Measurements from ENCODE around the gene HCLS1.

The HCLS1 gene

GRCh38 chr3:121642601-121643314 is 17.9 kb downstream of the HCLS1 start:
- H3K36me3 Mint-ChIP-seq: peaks cover 41% of the 10 kb centered on the region
- DNase-seq (ENCODE audit: low spot score in 2 of 2) (no peak), ATAC-seq (ENCODE audit: low read depth) (no peak)
- H3K27me3 Mint-ChIP-seq: no peaks in the 10 kb centered on the region
- H3K4me3 Mint-ChIP-seq: no peak overlapping the region
- peak overlapping the region; percentile 20 for H3K27ac Mint-ChIP-seq
- no peaks in the 10 kb centered on the region for H3K9me3 Mint-ChIP-seq
- no peaks in the 10 kb centered on the region for H3K4me1 Mint-ChIP-seq

- ATAC-seq (ENCODE audit: low read depth): no peak
Observed at GRCh38 chr3:121641127-121641526, 19.6 kb downstream of the HCLS1 start.

GRCh38 chr3:121637922-121638321 is 22.8 kb downstream of the HCLS1 start:
- no peak for ATAC-seq (ENCODE audit: low read depth)
- H3K36me3 Mint-ChIP-seq: peaks cover 57% of the 10 kb centered on the region
- H3K9me3 Mint-ChIP-seq: no peaks in the 10 kb centered on the region
- H3K27me3 Mint-ChIP-seq: no peaks in the 10 kb centered on the region
- no peak overlapping the region for H3K4me3 Mint-ChIP-seq
- DNase-seq (ENCODE audit: low spot score in 2 of 2): no peak
- H3K4me1 Mint-ChIP-seq: no peaks in the 10 kb centered on the region
- peak overlapping the region; percentile 28 for H3K27ac Mint-ChIP-seq

More at GRCh38 chr3:121641127-121641526, 19.6 kb downstream of the HCLS1 start:
- no peaks in the 10 kb centered on the region for H3K9me3 Mint-ChIP-seq
- H3K27me3 Mint-ChIP-seq: no peaks in the 10 kb centered on the region
- no peak overlapping the region for H3K4me3 Mint-ChIP-seq
- no peak for DNase-seq (ENCODE audit: low spot score in 2 of 2)
- no peaks in the 10 kb centered on the region for H3K4me1 Mint-ChIP-seq
- H3K27ac Mint-ChIP-seq: no peak overlapping the region
- H3K36me3 Mint-ChIP-seq: peaks cover 51% of the 10 kb centered on the region

GRCh38 chr3:121630355-121630754 is 30.3 kb downstream of the HCLS1 start:
- ATAC-seq (ENCODE audit: low read depth) (no peak), DNase-seq (ENCODE audit: low spot score in 2 of 2) (no peak)
- Mint-ChIP-seq H3K36me3 (peaks cover 50% of the 10 kb centered on the region), H3K4me1 (no peaks in the 10 kb centered on the region), H3K27ac (peak overlapping the region; percentile 90), H3K27me3 (no peaks in the 10 kb centered on the region), H3K4me3 (no peak overlapping the region), H3K9me3 (no peaks in the 10 kb centered on the region)

- no peak overlapping the region for H3K4me3 Mint-ChIP-seq
- DNase-seq (ENCODE audit: low spot score in 2 of 2) (no peak), ATAC-seq (ENCODE audit: low read depth) (no peak)
- peak overlapping the region; percentile 90 for H3K27ac Mint-ChIP-seq
- H3K4me1 Mint-ChIP-seq: no peaks in the 10 kb centered on the region
- peaks cover 45% of the 10 kb centered on the region for H3K36me3 Mint-ChIP-seq
- H3K27me3 Mint-ChIP-seq: no peaks in the 10 kb centered on the region
- H3K9me3 Mint-ChIP-seq: no peaks in the 10 kb centered on the region
Observed at GRCh38 chr3:121629601-121630000, 31.1 kb downstream of the HCLS1 start.

GRCh38 chr3:121627622-121628021 is 33.1 kb downstream of the HCLS1 start:
- Mint-ChIP-seq H3K9me3 (no peaks in the 10 kb centered on the region), H3K4me3 (no peak overlapping the region), H3K27me3 (no peaks in the 10 kb centered on the region), H3K4me1 (no peaks in the 10 kb centered on the region), H3K27ac (no peak overlapping the region), H3K36me3 (peaks cover 34% of the 10 kb centered on the region)
- no peak for ATAC-seq (ENCODE audit: low read depth)
- DNase-seq (ENCODE audit: low spot score in 2 of 2): no peak

- Mint-ChIP-seq H3K36me3 (peaks cover 30% of the 10 kb centered on the region), H3K4me1 (no peaks in the 10 kb centered on the region), H3K27ac (no peak overlapping the region), H3K9me3 (no peaks in the 10 kb centered on the region), H3K27me3 (no peaks in the 10 kb centered on the region), H3K4me3 (no peak overlapping the region)
- DNase-seq (ENCODE audit: low spot score in 2 of 2): no peak
- no peak for ATAC-seq (ENCODE audit: low read depth)
Observed at GRCh38 chr3:121627211-121627610, 33.5 kb downstream of the HCLS1 start.

GRCh38 chr3:121626495-121626894 is 34.2 kb downstream of the HCLS1 start:
- no peak for ATAC-seq (ENCODE audit: low read depth)
- no peak overlapping the region for H3K27ac Mint-ChIP-seq
- H3K4me3 Mint-ChIP-seq: no peak overlapping the region
- H3K27me3 Mint-ChIP-seq: peaks cover 4% of the 10 kb centered on the region
- H3K36me3 Mint-ChIP-seq: peaks cover 23% of the 10 kb centered on the region
- no peaks in the 10 kb centered on the region for H3K4me1 Mint-ChIP-seq
- no peak for DNase-seq (ENCODE audit: low spot score in 2 of 2)
- H3K9me3 Mint-ChIP-seq: no peaks in the 10 kb centered on the region

GRCh38 chr3:121624147-121624899 is 36.4 kb downstream of the HCLS1 start:
- Mint-ChIP-seq H3K9me3 (no peaks in the 10 kb centered on the region), H3K4me1 (no peaks in the 10 kb centered on the region), H3K27ac (no peak overlapping the region), H3K36me3 (peaks cover 7% of the 10 kb centered on the region), H3K4me3 (no peak overlapping the region), H3K27me3 (peaks cover 4% of the 10 kb centered on the region)
- ATAC-seq (ENCODE audit: low read depth) (no peak), DNase-seq (ENCODE audit: low spot score in 2 of 2) (no peak)

- Mint-ChIP-seq H3K4me3 (no peak overlapping the region), H3K27me3 (peaks cover 4% of the 10 kb centered on the region), H3K27ac (no peak overlapping the region), H3K9me3 (no peaks in the 10 kb centered on the region), H3K36me3 (no peaks in the 10 kb centered on the region), H3K4me1 (no peaks in the 10 kb centered on the region)
- DNase-seq (ENCODE audit: low spot score in 2 of 2) (no peak), ATAC-seq (ENCODE audit: low read depth) (no peak)
Observed at GRCh38 chr3:121621491-121621890, 39.2 kb downstream of the HCLS1 start.

GRCh38 chr3:121619691-121620090 is 41.0 kb downstream of the HCLS1 start:
- Mint-ChIP-seq H3K4me1 (no peaks in the 10 kb centered on the region), H3K27ac (no peak overlapping the region), H3K9me3 (no peaks in the 10 kb centered on the region), H3K27me3 (peaks cover 4% of the 10 kb centered on the region), H3K36me3 (no peaks in the 10 kb centered on the region), H3K4me3 (no peak overlapping the region)
- DNase-seq (ENCODE audit: low spot score in 2 of 2): no peak
- no peak for ATAC-seq (ENCODE audit: low read depth)

- ATAC-seq (ENCODE audit: low read depth): no peak
- H3K4me3 Mint-ChIP-seq: no peak overlapping the region
- H3K36me3 Mint-ChIP-seq: no peaks in the 10 kb centered on the region
- no peaks in the 10 kb centered on the region for H3K27me3 Mint-ChIP-seq
- no peak for DNase-seq (ENCODE audit: low spot score in 2 of 2)
- H3K9me3 Mint-ChIP-seq: no peaks in the 10 kb centered on the region
- H3K4me1 Mint-ChIP-seq: no peaks in the 10 kb centered on the region
- H3K27ac Mint-ChIP-seq: no peak overlapping the region
Observed at GRCh38 chr3:121606106-121606505, 54.6 kb downstream of the HCLS1 start.

- ATAC-seq (ENCODE audit: low read depth) (no peak), DNase-seq (ENCODE audit: low spot score in 2 of 2) (no peak)
- no peaks in the 10 kb centered on the region for H3K27me3 Mint-ChIP-seq
- no peak overlapping the region for H3K27ac Mint-ChIP-seq
- H3K4me1 Mint-ChIP-seq: no peaks in the 10 kb centered on the region
- H3K36me3 Mint-ChIP-seq: no peaks in the 10 kb centered on the region
- no peak overlapping the region for H3K4me3 Mint-ChIP-seq
- H3K9me3 Mint-ChIP-seq: no peaks in the 10 kb centered on the region
Observed at GRCh38 chr3:121604759-121605158, 55.9 kb downstream of the HCLS1 start.

- ATAC-seq (ENCODE audit: low read depth) (no peak), DNase-seq (ENCODE audit: low spot score in 2 of 2) (no peak)
- H3K27me3 Mint-ChIP-seq: no peaks in the 10 kb centered on the region
- no peaks in the 10 kb centered on the region for H3K36me3 Mint-ChIP-seq
- H3K4me3 Mint-ChIP-seq: no peak overlapping the region
- no peaks in the 10 kb centered on the region for H3K4me1 Mint-ChIP-seq
- no peaks in the 10 kb centered on the region for H3K9me3 Mint-ChIP-seq
- no peak overlapping the region for H3K27ac Mint-ChIP-seq
Observed at GRCh38 chr3:121601212-121601812, 59.4 kb downstream of the HCLS1 start.
